ENCODE measurements around the gene VEPH1. TPM values are rescaled to one million over a fixed set of nuclear protein-coding genes. Genes with fewer than 3 reads are reported as not detected.
A peak's percentile ranks its signal among the peaks of the same experiment; 100 is the strongest.

The VEPH1 gene
- total RNA-seq, 1 donor from 2014 or later = 10.3 TPM

GRCh38 chr3:157530637-157531300, 27.6 kb upstream of the VEPH1 start:
- Mint-ChIP-seq H3K27ac (ENCODE audit: unreplicated experiment) (peak overlapping the region; percentile 12), H3K27me3 (ENCODE audit: unreplicated experiment) (peaks cover 4% of the 10 kb centered on the region), H3K9me3 (ENCODE audit: unreplicated experiment) (no peaks in the 10 kb centered on the region), H3K4me3 (ENCODE audit: unreplicated experiment) (no peak overlapping the region), H3K4me1 (ENCODE audit: unreplicated experiment) (peaks cover 20% of the 10 kb centered on the region), H3K36me3 (ENCODE audit: low read depth, unreplicated experiment) (no peaks in the 10 kb centered on the region)
- no peak for DNase-seq (ENCODE audit: low spot score)
- TF ChIP-seq CTCF (IDR thresholded peaks at IDR 0.05; ENCODE audit: unreplicated experiment) = no peak

- DNase-seq (ENCODE audit: low spot score) = no peak
- no peaks in the 10 kb centered on the region for H3K36me3 Mint-ChIP-seq (ENCODE audit: low read depth, unreplicated experiment)
- H3K27me3 Mint-ChIP-seq (ENCODE audit: unreplicated experiment) = peaks cover 6% of the 10 kb centered on the region
- no peak overlapping the region for H3K4me3 Mint-ChIP-seq (ENCODE audit: unreplicated experiment)
- TF ChIP-seq CTCF (IDR thresholded peaks at IDR 0.05; ENCODE audit: unreplicated experiment) = no peak
- no peaks in the 10 kb centered on the region for H3K9me3 Mint-ChIP-seq (ENCODE audit: unreplicated experiment)
- H3K27ac Mint-ChIP-seq (ENCODE audit: unreplicated experiment) = peak overlapping the region; percentile 12
- peaks cover 20% of the 10 kb centered on the region for H3K4me1 Mint-ChIP-seq (ENCODE audit: unreplicated experiment)
Measured at GRCh38 chr3:157529751-157530150, 26.5 kb upstream of the VEPH1 start.

GRCh38 chr3:157529085-157529484, 25.9 kb upstream of the VEPH1 start:
- peaks cover 20% of the 10 kb centered on the region for H3K4me1 Mint-ChIP-seq (ENCODE audit: unreplicated experiment)
- TF ChIP-seq CTCF (IDR thresholded peaks at IDR 0.05; ENCODE audit: unreplicated experiment) = no peak
- H3K9me3 Mint-ChIP-seq (ENCODE audit: unreplicated experiment) = no peaks in the 10 kb centered on the region
- no peak for DNase-seq (ENCODE audit: low spot score)
- H3K36me3 Mint-ChIP-seq (ENCODE audit: low read depth, unreplicated experiment) = no peaks in the 10 kb centered on the region
- peaks cover 6% of the 10 kb centered on the region for H3K27me3 Mint-ChIP-seq (ENCODE audit: unreplicated experiment)
- no peak overlapping the region for H3K27ac Mint-ChIP-seq (ENCODE audit: unreplicated experiment)
- H3K4me3 Mint-ChIP-seq (ENCODE audit: unreplicated experiment) = no peak overlapping the region

- Mint-ChIP-seq H3K36me3 (ENCODE audit: low read depth, unreplicated experiment) (no peaks in the 10 kb centered on the region), H3K27me3 (ENCODE audit: unreplicated experiment) (peaks cover 6% of the 10 kb centered on the region), H3K4me1 (ENCODE audit: unreplicated experiment) (peaks cover 20% of the 10 kb centered on the region), H3K4me3 (ENCODE audit: unreplicated experiment) (no peak overlapping the region), H3K9me3 (ENCODE audit: unreplicated experiment) (no peaks in the 10 kb centered on the region), H3K27ac (ENCODE audit: unreplicated experiment) (no peak overlapping the region)
- DNase-seq (ENCODE audit: low spot score) = no peak
- TF ChIP-seq CTCF (IDR thresholded peaks at IDR 0.05; ENCODE audit: unreplicated experiment) = no peak
Measured at GRCh38 chr3:157527131-157527881, 24.1 kb upstream of the VEPH1 start.

- H3K36me3 Mint-ChIP-seq (ENCODE audit: low read depth, unreplicated experiment) = no peaks in the 10 kb centered on the region
- TF ChIP-seq CTCF (IDR thresholded peaks at IDR 0.05; ENCODE audit: unreplicated experiment) = no peak
- no peak for DNase-seq (ENCODE audit: low spot score)
Measured at GRCh38 chr3:157526036-157526435, 22.8 kb upstream of the VEPH1 start.

More at GRCh38 chr3:157526036-157526435, 22.8 kb upstream of the VEPH1 start:
- Mint-ChIP-seq H3K4me1 (ENCODE audit: unreplicated experiment) (peaks cover 20% of the 10 kb centered on the region), H3K4me3 (ENCODE audit: unreplicated experiment) (no peak overlapping the region), H3K27ac (ENCODE audit: unreplicated experiment) (no peak overlapping the region), H3K9me3 (ENCODE audit: unreplicated experiment) (no peaks in the 10 kb centered on the region), H3K27me3 (ENCODE audit: unreplicated experiment) (peaks cover 6% of the 10 kb centered on the region)

All from endothelial cell (in vitro differentiated cells).